Measurements from ENCODE around the gene PSORS1C1. TPM values are rescaled to one million over a fixed set of nuclear protein-coding genes. Genes with fewer than 3 reads are reported as not detected.

Gene PSORS1C1
- total and polyA plus RNA-seq, 4 donors, result 1.1 to 10.8 (median 2.5) TPM

DNA sequence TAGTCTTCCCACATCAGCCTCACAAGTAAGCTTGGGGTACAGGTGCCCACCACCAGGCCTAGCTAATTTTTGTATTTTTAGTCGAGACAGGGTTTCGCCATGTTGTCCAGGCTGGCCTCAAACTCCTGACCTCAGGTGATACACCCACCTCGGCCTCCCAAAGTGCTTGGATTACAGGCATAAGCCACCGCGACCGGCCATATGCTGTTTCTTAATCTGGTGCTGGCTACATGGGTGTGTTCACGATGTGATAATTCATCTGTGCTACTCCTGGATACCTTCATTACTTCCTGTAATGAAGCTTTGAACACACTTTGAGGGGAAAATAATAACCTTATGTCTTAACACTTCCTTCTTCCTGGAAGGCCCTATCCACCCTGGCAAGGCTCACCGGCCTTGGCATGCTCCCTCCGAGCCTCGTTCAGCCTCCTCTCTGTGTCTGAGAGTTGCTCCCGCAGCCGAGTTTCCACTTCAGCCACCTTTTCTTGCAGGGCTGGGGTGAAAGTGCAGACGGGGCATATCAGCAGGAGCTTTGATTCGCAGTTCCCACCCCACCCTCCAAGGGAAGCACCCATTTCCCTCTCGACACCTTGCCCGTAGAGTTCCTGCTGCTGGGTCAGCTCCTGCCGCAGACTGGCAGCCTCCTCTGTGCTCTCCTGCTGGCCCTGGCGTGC lies 29.8 kb downstream of the PSORS1C1 start:
- WGBS, 2 donors, result 82 to 91% methylated on average over 18 of the region's 18 CpGs
- DNase-seq (no peak), ATAC-seq (ENCODE audit: insufficient read depth, low FRiP score) (no peak)
- H3K27ac ChIP-seq (ENCODE audit: low read depth in 1 of 2, low read length in 1 of 2), result no peak overlapping the region
- TF ChIP-seq, protein P1, sequence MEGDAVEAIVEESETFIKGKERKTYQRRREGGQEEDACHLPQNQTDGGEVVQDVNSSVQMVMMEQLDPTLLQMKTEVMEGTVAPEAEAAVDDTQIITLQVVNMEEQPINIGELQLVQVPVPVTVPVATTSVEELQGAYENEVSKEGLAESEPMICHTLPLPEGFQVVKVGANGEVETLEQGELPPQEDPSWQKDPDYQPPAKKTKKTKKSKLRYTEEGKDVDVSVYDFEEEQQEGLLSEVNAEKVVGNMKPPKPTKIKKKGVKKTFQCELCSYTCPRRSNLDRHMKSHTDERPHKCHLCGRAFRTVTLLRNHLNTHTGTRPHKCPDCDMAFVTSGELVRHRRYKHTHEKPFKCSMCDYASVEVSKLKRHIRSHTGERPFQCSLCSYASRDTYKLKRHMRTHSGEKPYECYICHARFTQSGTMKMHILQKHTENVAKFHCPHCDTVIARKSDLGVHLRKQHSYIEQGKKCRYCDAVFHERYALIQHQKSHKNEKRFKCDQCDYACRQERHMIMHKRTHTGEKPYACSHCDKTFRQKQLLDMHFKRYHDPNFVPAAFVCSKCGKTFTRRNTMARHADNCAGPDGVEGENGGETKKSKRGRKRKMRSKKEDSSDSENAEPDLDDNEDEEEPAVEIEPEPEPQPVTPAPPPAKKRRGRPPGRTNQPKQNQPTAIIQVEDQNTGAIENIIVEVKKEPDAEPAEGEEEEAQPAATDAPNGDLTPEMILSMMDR (IDR thresholded peaks at IDR 0.05; ENCODE audit: control extremely low read depth, extremely low read depth), result no peak
- no peak overlapping the region for H3K4me3 ChIP-seq
- H3K4me1 ChIP-seq (ENCODE audit: control insufficient read depth in 5 of 5, insufficient read depth in 5 of 5, low read length in 5 of 5), result peaks cover 0 to 5% (median 0%) of the 10 kb centered on the region in 5 donors
- no peak overlapping the region for H3K9ac ChIP-seq (ENCODE audit: insufficient read depth in 1 of 2, low read length in 2 of 2)
- peaks cover 0 to 14% (median 2%) of the 10 kb centered on the region in 4 donors for H3K36me3 ChIP-seq (ENCODE audit: control insufficient read depth in 4 of 4, insufficient read depth in 4 of 4, low read length in 4 of 4)
- H3K27me3 ChIP-seq (ENCODE audit: control insufficient read depth in 3 of 3, insufficient read depth in 3 of 3, low read length in 2 of 3), result no peaks in the 10 kb centered on the region
- no peaks in the 10 kb centered on the region for H3K9me3 ChIP-seq (ENCODE audit: control insufficient read depth in 4 of 4, insufficient read depth in 3 of 4, low read length in 3 of 4)

DNA sequence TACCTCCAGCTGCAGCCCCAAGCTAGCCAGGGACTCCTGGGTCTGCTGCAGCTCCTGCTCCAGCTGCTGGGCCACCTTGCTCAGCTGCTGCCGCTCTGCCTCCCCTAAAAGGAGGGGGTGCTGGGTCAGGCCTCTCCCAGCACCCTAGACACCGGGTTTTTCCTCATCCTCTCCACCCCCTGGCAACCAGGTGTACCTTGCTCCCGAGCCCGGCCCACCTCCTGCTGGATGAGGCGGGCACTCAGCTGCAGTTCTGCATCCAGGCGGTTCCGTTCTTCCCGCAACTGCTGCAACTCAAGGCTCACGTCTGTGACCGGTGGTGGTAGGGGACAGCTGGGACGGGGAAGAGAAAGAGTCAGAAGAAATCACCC lies 30.4 kb downstream of the PSORS1C1 start:
- Histone ChIP-seq H3K9me3 (ENCODE audit: control insufficient read depth in 4 of 4, insufficient read depth in 3 of 4, low read length in 3 of 4) (no peaks in the 10 kb centered on the region), H3K27me3 (ENCODE audit: control insufficient read depth in 3 of 3, insufficient read depth in 3 of 3, low read length in 2 of 3) (no peaks in the 10 kb centered on the region), H3K9ac (ENCODE audit: insufficient read depth in 1 of 2, low read length in 2 of 2) (no peak overlapping the region), H3K36me3 (ENCODE audit: control insufficient read depth in 4 of 4, insufficient read depth in 4 of 4, low read length in 4 of 4) (peaks cover 0 to 16% (median 4%) of the 10 kb centered on the region in 4 donors), H3K27ac (ENCODE audit: low read depth in 1 of 2, low read length in 1 of 2) (no peak overlapping the region), H3K4me3 (no peak overlapping the region), H3K4me1 (ENCODE audit: control insufficient read depth in 5 of 5, insufficient read depth in 5 of 5, low read length in 5 of 5) (no peaks in the 10 kb centered on the region)
- TF ChIP-seq, protein P1 (IDR thresholded peaks at IDR 0.05; ENCODE audit: control extremely low read depth, extremely low read depth), result no peak
- 78 to 88% methylated on average over 11 of the region's 11 CpGs for WGBS, 2 donors
- DNase-seq (no peak), ATAC-seq (ENCODE audit: insufficient read depth, low FRiP score) (no peak)

DNA sequence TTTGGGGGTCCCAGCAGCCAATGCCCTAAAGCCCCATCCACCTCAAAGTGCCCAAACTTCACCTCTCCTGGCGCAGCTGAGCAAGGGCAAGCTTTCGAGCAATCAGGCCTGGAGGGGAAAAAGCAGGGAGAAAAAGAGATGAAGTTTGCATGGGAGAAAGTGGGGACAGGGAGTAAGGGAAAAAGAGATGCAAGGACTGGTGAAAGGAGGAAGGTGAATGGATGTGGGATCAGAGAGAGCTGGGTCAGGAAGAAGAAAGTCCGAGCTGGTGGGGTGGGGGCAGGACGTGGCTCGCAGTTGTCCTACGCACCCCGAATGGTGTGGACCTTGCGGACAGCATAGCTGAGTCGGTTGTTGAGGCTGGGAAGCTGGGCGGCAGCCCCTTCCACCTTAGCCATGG lies 30.8 kb downstream of the PSORS1C1 start:
- ATAC-seq (ENCODE audit: insufficient read depth, low FRiP score), result no peak
- H3K36me3 ChIP-seq (ENCODE audit: control insufficient read depth in 4 of 4, insufficient read depth in 4 of 4, low read length in 4 of 4), result peaks cover 0 to 20% (median 7%) of the 10 kb centered on the region in 4 donors
- no peak for DNase-seq

More for the DNA sequence above, 30.8 kb downstream of the PSORS1C1 start:
- H3K27ac ChIP-seq (ENCODE audit: low read depth in 1 of 2, low read length in 1 of 2), result no peak overlapping the region
- TF ChIP-seq, protein P1 (IDR thresholded peaks at IDR 0.05; ENCODE audit: control extremely low read depth, extremely low read depth), result no peak
- H3K9ac ChIP-seq (ENCODE audit: insufficient read depth in 1 of 2, low read length in 2 of 2), result no peak overlapping the region
- H3K27me3 ChIP-seq (ENCODE audit: control insufficient read depth in 3 of 3, insufficient read depth in 3 of 3, low read length in 2 of 3), result no peaks in the 10 kb centered on the region
- H3K9me3 ChIP-seq (ENCODE audit: control insufficient read depth in 4 of 4, insufficient read depth in 3 of 4, low read length in 3 of 4), result no peaks in the 10 kb centered on the region
- WGBS, 2 donors, result 95 to 98% methylated on average over 10 of the region's 10 CpGs
- no peak overlapping the region for H3K4me3 ChIP-seq
- H3K4me1 ChIP-seq (ENCODE audit: control insufficient read depth in 5 of 5, insufficient read depth in 5 of 5, low read length in 5 of 5), result no peaks in the 10 kb centered on the region

Data from lung (tissue), 12 donors.